Cardiac muscle cell (in vitro differentiated cells and primary cell): ENCODE results near the gene SCN7A. TPM values are rescaled to one million over a fixed set of nuclear protein-coding genes. Genes with fewer than 3 reads are reported as not detected.
"Not testable (repeated sequence)": the region's sequence is repeated elsewhere in the genome, so short reads cannot be mapped to it uniquely, and the experiment has no call there.

Source experiments
- DNase-seq, 2 donors: peaks; one replicate each; pipeline versions ENCODE4 v3.0.0 to v3.0.0-alpha.2; 2010 to 2017; ENCODE audit warnings: low read depth in 1 of 2, low spot score in 1 of 2
- H3K27ac ChIP-seq: fragments of 200-600 bp; sonication (generic); 2 replicates; pipeline ENCODE4 v1.5.1; 2016
- H3K27me3 ChIP-seq: fragments of 200-600 bp; sonication (generic); 2 replicates; pipeline ENCODE4 v1.6.0; 2016; ENCODE audit warnings: control low read depth
- H3K36me3 ChIP-seq: fragments of 200-600 bp; sonication (generic); 2 replicates; pipeline ENCODE4 v1.5.1; 2016; ENCODE audit warnings: control low read depth
- H3K4me1 ChIP-seq: fragments of 200-600 bp; sonication (generic); 2 replicates; pipeline ENCODE4 v1.8.1; 2017; ENCODE audit warnings: low read depth, mild to moderate bottlenecking, mixed run types
- H3K4me3 ChIP-seq: fragments of 200-600 bp; sonication (generic); 2 replicates; pipeline ENCODE4 v1.5.1; 2016; ENCODE audit warnings: mild to moderate bottlenecking
- H3K9me3 ChIP-seq: fragments of 200-600 bp; sonication (generic); 2 replicates; pipeline ENCODE4 v1.5.1; 2017; ENCODE audit warnings: low read depth, mild to moderate bottlenecking, control low read depth
- polyA plus RNA-seq: library from polyadenylated mRNA; unstranded; fragments of >200 nt; fragmentation: Nextera tagmentation; extraction: Ambion mirVana; gene quantifications from 2 replicates; pipeline ENCODE4 v1.2.1, GENCODE V29; 2016
- total RNA-seq: library from RNA; depleted of rRNA; stranded (reverse); fragments of >200 nt; gene quantifications from 2 replicates; pipeline ENCODE4 v1.2.3, GENCODE V29; 2016
- TF ChIP-seq, protein P1 (sequence below): IDR thresholded peaks from 2 replicates; pipeline ENCODE4 v1.5.1; 2012; ENCODE audit warnings: low read depth, mild to moderate bottlenecking, low read length

SCN7A gene
- total and polyA plus RNA-seq, 2 experiments from 2014 or later, result 0.42 to 0.89 TPM

DNA sequence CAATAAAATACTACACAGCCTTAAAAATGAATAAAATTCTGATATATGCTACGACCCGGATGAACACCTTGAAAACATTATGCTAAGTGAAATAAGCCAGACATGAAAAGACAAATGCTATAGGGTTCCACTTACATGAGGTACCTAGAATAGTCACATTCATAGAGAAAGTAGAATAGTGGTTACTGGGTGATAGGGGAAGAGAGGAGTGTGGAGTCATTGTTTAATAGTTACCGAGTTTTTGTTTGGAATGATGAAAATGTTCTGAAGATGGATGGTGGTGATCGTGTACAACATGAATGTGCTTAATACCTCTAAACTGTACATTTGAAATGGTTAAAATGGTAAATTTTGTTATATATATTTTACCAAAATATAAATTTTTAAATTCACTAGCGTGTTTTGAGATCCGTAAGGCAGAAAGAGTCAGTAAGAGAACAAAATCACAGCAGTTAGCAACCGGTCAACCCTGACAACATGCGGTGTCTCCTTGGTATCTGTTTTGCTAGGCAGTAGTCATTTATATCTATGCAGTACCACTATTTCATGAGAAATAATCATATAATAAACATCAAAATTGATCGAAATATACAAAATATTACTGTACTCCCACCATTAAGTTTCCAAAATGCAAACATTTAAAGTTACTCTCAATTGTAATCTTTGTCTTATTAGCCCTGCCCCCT is 129.4 kb downstream of the SCN7A start:
- DNase-seq, result no peak
- Histone ChIP-seq H3K4me1 (no peaks in the 10 kb centered on the region), H3K36me3 (no peaks in the 10 kb centered on the region), H3K27me3 (no peaks in the 10 kb centered on the region), H3K9me3 (no peaks in the 10 kb centered on the region), H3K27ac (no peak overlapping the region), H3K4me3 (no peak overlapping the region)
- TF ChIP-seq, protein P1, sequence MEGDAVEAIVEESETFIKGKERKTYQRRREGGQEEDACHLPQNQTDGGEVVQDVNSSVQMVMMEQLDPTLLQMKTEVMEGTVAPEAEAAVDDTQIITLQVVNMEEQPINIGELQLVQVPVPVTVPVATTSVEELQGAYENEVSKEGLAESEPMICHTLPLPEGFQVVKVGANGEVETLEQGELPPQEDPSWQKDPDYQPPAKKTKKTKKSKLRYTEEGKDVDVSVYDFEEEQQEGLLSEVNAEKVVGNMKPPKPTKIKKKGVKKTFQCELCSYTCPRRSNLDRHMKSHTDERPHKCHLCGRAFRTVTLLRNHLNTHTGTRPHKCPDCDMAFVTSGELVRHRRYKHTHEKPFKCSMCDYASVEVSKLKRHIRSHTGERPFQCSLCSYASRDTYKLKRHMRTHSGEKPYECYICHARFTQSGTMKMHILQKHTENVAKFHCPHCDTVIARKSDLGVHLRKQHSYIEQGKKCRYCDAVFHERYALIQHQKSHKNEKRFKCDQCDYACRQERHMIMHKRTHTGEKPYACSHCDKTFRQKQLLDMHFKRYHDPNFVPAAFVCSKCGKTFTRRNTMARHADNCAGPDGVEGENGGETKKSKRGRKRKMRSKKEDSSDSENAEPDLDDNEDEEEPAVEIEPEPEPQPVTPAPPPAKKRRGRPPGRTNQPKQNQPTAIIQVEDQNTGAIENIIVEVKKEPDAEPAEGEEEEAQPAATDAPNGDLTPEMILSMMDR, result no peak

DNA sequence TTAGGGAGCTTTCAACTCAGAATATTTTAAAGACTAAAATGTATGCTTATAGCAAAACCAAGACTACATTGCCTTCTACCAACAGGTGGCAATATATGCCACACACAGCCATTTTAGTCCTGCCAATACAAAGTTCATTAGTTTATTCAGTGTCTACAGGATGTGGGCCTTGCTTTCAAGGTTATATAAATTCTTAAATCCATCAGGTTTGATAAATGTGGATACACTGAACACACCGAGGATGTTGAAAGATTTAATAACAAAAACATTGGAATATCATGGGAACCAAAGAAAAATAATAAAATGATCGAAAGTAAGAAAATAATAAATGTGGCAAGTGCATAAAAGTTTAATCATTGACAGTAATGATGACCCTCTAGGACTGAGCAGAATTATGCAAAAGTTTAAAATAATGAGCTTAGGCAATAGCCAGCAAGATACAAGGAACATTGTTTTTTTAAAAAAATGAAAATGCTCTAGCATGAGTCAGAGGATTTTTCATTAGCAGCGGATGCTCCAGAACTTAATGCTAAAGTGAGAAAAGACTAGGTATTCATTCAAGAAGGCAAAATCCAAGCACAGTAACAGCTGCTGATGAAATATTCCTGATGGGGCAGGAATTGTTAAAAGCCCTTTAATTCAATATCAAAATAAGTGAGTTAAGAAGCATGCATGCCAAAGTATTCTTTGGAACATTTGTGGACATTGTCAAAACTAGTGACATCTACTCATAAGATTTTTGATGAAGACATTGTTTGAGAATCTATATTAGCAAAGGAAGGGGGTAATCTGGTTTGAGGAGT is 132.5 kb downstream of the SCN7A start:
- Histone ChIP-seq H3K27ac (no peak overlapping the region), H3K27me3 (no peaks in the 10 kb centered on the region), H3K4me3 (no peak overlapping the region), H3K4me1 (no peaks in the 10 kb centered on the region), H3K9me3 (no peaks in the 10 kb centered on the region), H3K36me3 (no peaks in the 10 kb centered on the region)
- peak; percentile 37 to 59 for DNase-seq
- TF ChIP-seq, protein P1, result peak; percentile 55

DNA sequence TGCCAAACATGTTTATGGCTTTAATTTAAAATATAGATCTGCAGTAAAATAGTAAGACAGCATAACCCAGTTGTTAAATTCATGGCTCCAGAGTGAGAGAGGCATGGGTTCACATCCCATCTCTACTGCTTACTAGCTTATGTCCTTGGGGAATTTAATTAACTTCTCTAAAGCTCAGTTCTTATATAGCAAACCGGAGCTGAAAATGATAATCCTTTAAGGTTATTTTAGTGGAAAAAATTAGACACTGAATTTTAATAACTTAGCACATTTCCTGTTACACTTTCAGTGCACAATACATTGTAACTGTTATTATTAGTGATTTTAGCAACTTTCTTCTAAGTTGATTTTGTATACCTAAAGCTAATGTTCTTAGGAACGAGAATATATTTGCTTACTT is 133.1 kb downstream of the SCN7A start:
- H3K4me1 ChIP-seq, result no peaks in the 10 kb centered on the region

DNA sequence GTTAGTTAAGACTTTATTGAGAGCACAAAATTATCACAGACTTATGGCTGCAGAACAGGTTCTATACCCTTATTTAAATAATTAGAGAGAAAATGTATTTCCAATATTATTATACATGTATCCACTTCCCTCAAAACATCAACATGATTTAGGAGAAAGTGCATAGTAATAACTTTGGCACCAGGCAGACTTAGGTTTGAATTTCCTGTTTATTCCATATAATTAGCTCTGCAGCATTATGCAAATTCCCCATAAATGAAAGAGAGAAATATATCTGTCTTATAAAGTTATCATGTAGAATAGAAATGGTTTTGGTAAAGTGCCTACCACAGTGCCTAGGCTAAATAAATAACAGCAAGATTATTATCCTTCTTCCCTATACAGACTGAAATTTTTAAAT is 133.6 kb downstream of the SCN7A start:
- H3K4me1 ChIP-seq, result no peaks in the 10 kb centered on the region
- no peak for DNase-seq
- no peak overlapping the region for H3K4me3 ChIP-seq
- H3K27ac ChIP-seq, result no peak overlapping the region
- H3K36me3 ChIP-seq, result no peaks in the 10 kb centered on the region
- no peaks in the 10 kb centered on the region for H3K9me3 ChIP-seq
- TF ChIP-seq, protein P1, result no peak
- no peaks in the 10 kb centered on the region for H3K27me3 ChIP-seq

More for the DNA sequence above, 133.1 kb downstream of the SCN7A start:
- H3K9me3 ChIP-seq, result no peaks in the 10 kb centered on the region
- no peaks in the 10 kb centered on the region for H3K27me3 ChIP-seq
- DNase-seq, result no peak
- no peak overlapping the region for H3K4me3 ChIP-seq
- H3K36me3 ChIP-seq, result no peaks in the 10 kb centered on the region
- no peak overlapping the region for H3K27ac ChIP-seq
- TF ChIP-seq, protein P1, result no peak

DNA sequence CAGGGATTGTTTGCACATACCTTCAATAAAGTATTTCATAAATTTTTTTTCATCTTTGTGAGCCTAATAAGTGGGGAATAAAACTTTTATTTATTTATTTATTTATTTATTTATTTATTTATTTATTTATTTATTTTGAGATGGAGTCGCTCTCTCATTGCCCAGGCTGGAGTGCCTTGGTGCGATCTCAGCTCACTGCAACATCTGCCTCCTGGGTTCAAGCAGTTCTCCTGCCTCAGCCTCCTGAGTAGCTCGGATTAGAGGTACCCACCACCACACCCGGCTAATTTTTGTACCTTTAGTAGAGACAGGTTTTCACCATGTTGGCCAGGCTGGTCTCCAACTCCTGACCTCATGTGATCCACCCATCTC is 136.1 kb downstream of the SCN7A start:
- H3K4me3 ChIP-seq, DNase-seq, H3K27ac ChIP-seq, H3K27me3 ChIP-seq, H3K36me3 ChIP-seq, H3K9me3 ChIP-seq, H3K4me1 ChIP-seq: not testable (repeated sequence)
